BE2C (cell line): ENCODE results near the gene TRIM25.

Experiments
- DNase-seq: peaks from one replicate; pipeline ENCODE4 v3.0.0-alpha.2; 2020
- H3K27me3 ChIP-seq: fragments of 250-450 bp; sonication (Bioruptor Pico); 2 replicates; pipeline ENCODE4 v1.5.1; 2020; ENCODE audit warnings: mild to moderate bottlenecking
- H3K36me3 ChIP-seq: fragments of 250-450 bp; sonication (Bioruptor Pico); 2 replicates; pipeline ENCODE4 v1.5.1; 2020; ENCODE audit warnings: mild to moderate bottlenecking
- H3K4me1 ChIP-seq: fragments of 250-450 bp; sonication (Bioruptor Pico); 2 replicates; pipeline ENCODE4 v1.5.1; 2020
- H3K4me3 ChIP-seq: 2 replicates; pipeline ENCODE4 v1.5.1; 2011; ENCODE audit warnings: low read depth, low read length
- H3K9me3 ChIP-seq: fragments of 250-450 bp; sonication (Bioruptor Pico); 2 replicates; pipeline ENCODE4 v1.5.1; 2020
- CTCF ChIP-seq: IDR thresholded peaks from 2 replicates; pipeline ENCODE4 v1.5.1; 2012; ENCODE audit warnings: mild to moderate bottlenecking, low read depth, low read length

Gene TRIM25

GRCh38 chr17:56902348-56902747 lies 11.5 kb downstream of the TRIM25 start:
- Histone ChIP-seq H3K27me3 (no peaks in the 10 kb centered on the region), H3K4me3 (no peak overlapping the region), H3K4me1 (no peaks in the 10 kb centered on the region), H3K9me3 (no peaks in the 10 kb centered on the region), H3K36me3 (peaks cover 12% of the 10 kb centered on the region; the same call in 1 of the 2 replicates)
- no peak for DNase-seq
- no peak for TF ChIP-seq CTCF

- Histone ChIP-seq H3K27me3 (no peaks in the 10 kb centered on the region), H3K9me3 (no peaks in the 10 kb centered on the region), H3K4me3 (no peak overlapping the region), H3K4me1 (no peaks in the 10 kb centered on the region), H3K36me3 (peaks cover 12% of the 10 kb centered on the region; the same call in 1 of the 2 replicates)
- DNase-seq, result no peak
- no peak for TF ChIP-seq CTCF
Observed at GRCh38 chr17:56899403-56899802, 14.4 kb downstream of the TRIM25 start.

GRCh38 chr17:56898874-56899273 lies 15.0 kb downstream of the TRIM25 start:
- Histone ChIP-seq H3K36me3 (peaks cover 12% of the 10 kb centered on the region; the same call in 1 of the 2 replicates), H3K4me1 (no peaks in the 10 kb centered on the region), H3K9me3 (no peaks in the 10 kb centered on the region), H3K4me3 (no peak overlapping the region), H3K27me3 (no peaks in the 10 kb centered on the region)
- peak; percentile 15 for DNase-seq
- TF ChIP-seq CTCF, result no peak

GRCh38 chr17:56897646-56898424 lies 16.0 kb downstream of the TRIM25 start:
- DNase-seq, result no peak
- H3K4me3 ChIP-seq, result no peak overlapping the region
- no peaks in the 10 kb centered on the region for H3K27me3 ChIP-seq
- peaks cover 7% of the 10 kb centered on the region; the same call in 1 of the 2 replicates for H3K36me3 ChIP-seq
- H3K9me3 ChIP-seq, result no peaks in the 10 kb centered on the region
- no peaks in the 10 kb centered on the region for H3K4me1 ChIP-seq
- TF ChIP-seq CTCF, result no peak

- H3K27me3 ChIP-seq, result no peaks in the 10 kb centered on the region
Observed at GRCh38 chr17:56896968-56897359, 16.9 kb downstream of the TRIM25 start.

More at GRCh38 chr17:56896968-56897359, 16.9 kb downstream of the TRIM25 start:
- DNase-seq, result no peak
- no peaks in the 10 kb centered on the region for H3K9me3 ChIP-seq
- H3K36me3 ChIP-seq, result peaks cover 4% of the 10 kb centered on the region; the same call in 1 of the 2 replicates
- H3K4me1 ChIP-seq, result no peaks in the 10 kb centered on the region
- no peak overlapping the region for H3K4me3 ChIP-seq
- TF ChIP-seq CTCF, result no peak
